Astrocyte of the hippocampus (primary cell): ENCODE measurements around the gene CNPY2.
"Not testable (repeated sequence)": the region's sequence is repeated elsewhere in the genome, so short reads cannot be mapped to it uniquely, and the experiment has no call there.

ENCODE experiments used
- DNase-seq: peaks from one replicate; pipeline ENCODE4 v3.0.0; 2011; ENCODE audit warnings: low read depth, low spot score

CNPY2 gene

DNA sequence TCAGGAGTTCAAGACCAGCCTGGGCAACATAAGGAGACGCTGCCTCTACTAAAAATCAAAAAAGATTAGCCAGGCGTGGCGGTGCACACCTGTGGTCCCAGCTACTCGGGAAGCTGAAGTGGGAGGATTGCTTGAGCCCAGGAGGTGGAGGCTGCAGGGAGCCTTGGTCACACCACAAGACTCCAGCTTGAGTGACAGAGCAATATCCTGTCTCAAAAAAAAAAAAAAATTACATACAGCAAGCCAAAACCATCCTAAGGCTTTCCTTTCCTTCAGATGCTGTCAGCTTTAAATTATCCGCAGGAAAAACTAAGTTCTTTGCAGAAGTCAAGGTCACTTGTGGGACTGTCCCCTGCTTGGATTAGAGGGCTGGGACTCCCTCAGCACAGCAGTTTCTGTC is 17.0 kb downstream of the CNPY2 start:
- DNase-seq = no peak

DNA sequence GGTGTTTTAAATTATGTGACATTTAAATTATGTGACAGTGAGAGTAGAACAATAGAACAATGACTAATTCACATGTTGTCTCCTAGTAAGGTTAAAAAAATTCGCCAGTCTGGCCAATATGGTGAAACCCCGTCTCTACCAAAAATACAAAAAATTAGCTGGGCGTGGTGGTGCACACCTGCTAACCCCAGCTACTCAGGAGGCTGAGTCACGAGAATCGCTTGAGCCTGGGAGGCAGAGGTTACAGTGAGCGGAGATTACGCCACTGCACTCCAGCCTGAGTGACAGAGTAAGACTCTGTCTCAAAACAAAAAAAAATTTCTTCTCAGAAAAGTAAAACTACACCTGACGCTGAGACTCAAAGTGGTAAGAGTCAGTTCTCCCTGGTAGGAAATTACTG is 18.4 kb downstream of the CNPY2 start:
- DNase-seq = no peak

DNA sequence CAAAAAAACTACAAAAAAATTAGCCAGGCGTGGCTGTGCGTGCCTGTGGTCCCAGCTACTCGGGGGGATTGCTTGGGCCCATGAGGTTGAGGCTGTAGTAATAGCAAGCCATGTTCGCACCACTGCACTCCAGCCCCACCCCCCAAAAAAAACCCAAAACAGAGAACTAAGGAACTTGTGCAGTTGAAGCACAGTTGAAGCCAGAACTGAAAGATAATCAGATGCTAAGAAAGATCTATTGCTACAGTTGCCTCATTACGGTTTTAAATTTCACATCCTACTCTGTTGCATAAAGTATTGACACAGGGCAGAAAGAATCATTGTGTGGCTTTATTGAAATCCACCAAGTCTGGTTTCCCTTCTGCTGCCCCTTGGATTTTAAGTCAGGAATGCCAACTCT is 19.5 kb downstream of the CNPY2 start:
- DNase-seq = no peak

DNA sequence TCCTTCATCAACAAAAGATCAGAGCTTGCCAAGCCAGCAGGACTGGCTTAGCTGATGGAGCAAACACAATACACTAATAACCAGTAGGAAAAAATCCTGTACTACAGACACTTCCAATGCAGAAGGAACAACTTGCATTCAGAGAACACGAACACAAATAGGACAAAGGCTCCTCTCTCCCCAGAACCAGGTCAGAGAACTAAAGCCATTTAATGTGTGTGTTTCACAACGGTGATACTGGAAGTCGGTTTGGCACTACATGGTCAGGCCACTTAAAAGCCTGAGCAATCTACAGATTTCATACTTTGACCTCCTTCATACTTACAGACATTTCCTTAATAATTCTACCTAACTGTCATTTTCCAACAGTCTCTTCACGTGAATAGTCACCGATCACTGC is 22.0 kb downstream of the CNPY2 start:
- DNase-seq = no peak

DNA sequence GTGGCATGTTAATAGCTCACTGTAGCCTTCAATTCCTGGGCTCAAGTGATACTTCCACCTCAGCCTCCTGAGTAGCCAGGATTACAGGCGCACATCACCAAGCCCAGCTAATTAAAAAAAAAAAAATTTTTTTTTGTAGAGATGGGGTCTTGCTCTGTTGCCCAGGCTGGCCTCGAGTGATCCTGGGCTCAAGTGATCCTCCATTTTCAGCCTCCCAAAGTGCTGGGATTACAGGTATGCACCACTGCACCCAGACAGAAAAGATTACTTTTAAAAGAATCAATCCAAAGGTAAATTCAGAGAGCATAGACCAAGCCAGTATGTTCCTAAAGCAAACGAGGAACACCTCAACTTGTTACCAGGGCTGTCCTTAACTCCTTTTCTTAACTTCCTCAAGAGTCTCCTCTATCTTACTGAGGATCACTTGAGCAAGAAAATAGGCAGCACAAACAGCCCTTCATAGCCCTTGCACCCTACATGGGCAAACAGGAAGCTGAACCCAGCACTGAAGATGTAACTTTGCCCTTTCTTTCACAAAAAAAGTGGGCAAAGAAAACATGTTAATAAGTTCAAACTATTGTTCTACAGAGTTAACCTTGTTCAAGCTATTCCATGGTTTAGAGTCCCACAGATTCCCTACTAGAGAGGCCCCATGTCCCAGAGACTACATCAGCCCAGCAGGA is 26.9 kb downstream of the CNPY2 start:
- DNase-seq = no peak

DNA sequence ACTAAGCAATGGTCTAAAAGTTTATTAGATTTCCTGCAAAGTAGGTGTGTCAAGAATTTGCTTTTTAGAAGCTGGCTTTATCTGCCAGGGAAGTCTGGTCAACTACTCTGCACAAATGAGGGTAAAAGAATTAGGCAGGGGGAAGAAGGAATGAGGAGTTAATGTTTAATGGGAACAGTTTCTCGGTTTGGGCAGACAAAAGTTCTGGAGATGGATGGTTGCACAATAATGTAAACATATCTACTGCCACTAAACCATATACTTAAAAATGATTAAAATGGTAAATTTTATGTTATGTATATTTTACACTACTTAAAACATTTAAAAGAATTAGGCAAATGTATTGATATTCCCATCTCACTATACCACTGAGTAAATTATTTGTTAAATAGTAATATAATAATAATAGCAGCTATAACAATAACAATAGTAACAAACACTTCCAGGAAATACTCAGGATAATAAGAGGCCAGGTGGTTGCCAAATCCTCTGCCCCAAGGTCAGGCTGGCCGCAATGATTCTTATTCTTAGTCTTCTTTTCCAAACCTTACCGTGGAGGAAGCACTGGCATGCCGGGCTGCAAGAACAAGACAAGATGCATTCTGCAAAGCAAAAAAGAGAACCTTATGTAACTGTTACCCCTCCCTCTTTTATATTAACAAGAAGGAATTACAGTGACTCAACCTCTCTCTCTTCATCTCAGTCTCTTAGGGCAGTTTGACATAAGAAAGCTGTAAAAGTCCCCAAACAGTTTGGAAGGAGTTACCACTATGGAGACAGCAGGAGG is 29.6 kb downstream of the CNPY2 start:
- no peak for DNase-seq

DNA sequence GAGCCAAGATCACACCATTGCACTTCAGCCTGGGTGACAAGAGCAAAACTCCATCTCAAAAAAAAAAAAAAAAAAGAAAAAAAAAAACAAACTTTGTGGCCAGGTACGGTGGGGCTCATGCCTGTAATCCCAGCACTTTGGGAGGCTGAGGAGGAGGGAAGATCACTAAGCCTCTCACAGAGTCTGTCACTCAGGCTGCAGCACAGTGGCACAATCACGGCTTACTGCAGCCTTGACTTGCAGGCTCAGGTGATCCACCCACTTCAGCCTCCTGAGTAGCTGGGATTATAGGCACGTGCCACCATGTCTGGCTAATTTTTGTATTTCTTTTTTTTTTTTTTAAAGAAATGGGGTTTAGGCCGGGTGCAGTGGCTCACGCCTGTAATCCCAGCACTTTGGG is 31.5 kb downstream of the CNPY2 start:
- not testable (repeated sequence) for DNase-seq

DNA sequence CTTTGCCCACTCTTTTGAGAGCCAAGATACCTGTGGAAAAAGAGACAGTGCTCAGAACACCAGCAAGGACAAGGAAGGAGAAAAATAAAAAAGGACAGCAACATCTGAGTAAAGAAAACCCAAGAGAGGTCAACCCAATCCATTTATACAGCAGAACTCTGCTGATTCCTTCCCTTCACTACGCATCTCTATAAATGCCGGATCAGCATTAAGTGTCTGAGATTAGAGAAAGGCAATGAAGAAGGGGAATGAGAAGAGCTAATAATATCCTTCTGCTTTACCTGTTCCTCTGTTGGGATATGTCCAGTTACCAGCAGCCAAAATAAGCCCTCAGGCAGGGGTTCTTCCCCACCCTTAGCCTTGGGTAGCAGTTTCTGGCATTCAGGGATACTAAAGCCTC is 33.2 kb downstream of the CNPY2 start:
- DNase-seq = no peak

DNA sequence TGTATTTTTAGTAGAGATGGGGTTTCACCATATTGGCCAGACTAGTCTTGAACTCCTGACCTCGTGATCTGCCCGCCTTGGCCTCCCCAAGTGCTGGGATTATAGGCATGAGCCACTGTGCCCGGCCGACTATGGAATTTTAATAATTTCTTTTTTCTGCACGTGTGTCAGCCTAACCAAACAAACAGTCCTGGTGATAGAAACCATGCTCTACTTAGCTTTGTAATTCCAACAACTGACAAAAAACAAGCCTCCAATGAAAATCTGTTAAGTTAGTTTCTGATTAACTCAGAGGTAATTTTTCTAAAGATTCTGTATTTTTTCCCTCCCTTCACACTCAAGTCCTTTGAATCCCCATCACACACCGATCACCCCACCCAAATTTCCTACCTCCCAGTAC is 33.8 kb downstream of the CNPY2 start:
- DNase-seq = no peak

DNA sequence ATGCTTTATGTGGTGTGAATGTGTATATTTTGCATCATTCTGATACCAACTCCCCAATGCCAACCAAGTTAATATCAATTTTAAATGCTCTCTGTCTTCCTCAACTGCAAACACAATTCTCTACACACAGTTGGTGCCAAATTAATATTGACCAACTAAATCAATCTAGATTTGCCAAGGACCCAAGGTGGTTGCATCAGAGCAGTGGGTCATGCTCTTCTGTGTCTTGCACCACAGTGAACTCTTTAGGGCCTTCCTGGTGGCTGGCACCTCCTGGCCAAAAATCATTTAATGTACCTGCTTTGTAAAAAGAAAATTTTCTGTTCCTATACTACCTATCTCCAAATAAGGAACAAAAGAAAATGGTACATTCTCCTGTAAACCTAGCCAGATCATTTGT is 34.9 kb downstream of the CNPY2 start:
- DNase-seq = no peak

DNA sequence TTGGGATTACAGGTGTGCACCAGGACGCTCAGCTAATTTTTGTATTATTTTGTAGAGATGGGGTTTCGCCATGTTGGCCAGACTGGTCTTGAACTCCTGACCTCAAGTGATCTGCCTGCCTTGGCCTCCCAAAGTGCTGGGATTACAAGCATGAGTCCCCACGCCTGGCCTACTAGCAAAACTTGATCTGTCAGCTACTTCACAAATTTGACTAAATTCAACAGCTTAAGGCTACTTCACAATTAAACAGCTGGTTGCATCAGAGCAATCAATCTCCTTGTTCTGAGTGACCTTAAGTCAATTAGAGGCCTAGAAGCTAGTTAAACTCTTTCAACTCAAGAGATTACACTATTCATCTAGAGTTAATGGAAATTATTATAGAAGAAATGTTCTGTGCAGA is 36.9 kb downstream of the CNPY2 start:
- no peak for DNase-seq

DNA sequence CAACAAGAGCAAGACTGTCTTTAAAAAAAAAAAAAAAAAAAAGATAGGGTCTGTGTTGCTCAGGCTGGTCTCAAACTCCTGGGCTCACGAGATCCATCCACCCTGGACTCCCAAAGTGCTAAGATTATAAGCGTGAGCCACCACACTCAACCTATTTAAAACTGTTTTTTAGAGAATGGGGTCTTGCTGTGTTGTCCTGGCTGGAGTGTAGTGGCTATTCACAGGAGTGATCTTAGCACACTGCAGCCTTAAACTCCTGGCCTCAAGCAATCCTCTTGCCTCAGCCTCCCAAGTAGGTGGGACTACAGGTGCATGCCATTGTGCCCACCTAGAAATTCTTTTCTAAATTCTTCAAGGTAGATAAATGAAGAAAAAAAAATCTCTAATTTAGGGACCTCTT is 41.5 kb downstream of the CNPY2 start:
- no peak for DNase-seq

DNA sequence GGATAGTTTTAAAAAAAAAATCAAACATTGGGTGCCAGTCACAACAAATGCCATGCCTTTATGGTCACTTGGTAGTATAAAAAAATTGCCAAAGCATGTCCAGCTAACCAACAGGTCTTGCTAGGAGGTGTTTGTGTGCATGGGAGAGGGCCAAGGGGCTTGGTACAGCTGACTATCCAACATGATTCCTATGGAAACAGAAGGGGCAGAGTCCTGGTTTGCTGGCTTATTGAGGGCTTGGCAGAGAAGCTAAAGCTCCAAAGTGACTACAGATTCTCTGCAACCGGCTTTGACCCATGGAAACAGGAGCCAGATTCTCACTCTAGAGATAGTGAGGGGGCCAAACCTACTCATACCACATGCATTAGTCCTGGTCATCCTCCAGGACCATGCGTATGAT is 43.3 kb downstream of the CNPY2 start:
- not testable (repeated sequence) for DNase-seq

DNA sequence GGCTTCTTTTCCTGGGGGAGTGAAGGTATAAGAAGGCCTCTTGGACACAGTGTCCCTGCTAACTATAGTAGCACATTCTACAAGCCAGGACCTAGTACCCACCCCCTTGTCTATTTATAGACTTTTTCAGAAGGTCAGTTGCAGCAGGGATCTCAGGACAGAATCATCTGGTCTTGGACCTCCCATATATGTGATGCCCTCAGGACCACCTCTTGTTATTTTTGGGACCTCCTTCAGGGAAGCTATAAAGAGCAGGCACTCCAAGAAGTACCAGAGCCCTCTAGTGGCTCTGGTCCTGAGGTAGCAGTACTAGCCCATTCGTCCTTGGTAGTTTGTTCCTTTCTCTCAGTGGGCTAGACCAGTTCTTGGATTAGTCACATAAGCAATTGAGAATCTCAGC is 44.8 kb downstream of the CNPY2 start:
- DNase-seq = peak; percentile 40

DNA sequence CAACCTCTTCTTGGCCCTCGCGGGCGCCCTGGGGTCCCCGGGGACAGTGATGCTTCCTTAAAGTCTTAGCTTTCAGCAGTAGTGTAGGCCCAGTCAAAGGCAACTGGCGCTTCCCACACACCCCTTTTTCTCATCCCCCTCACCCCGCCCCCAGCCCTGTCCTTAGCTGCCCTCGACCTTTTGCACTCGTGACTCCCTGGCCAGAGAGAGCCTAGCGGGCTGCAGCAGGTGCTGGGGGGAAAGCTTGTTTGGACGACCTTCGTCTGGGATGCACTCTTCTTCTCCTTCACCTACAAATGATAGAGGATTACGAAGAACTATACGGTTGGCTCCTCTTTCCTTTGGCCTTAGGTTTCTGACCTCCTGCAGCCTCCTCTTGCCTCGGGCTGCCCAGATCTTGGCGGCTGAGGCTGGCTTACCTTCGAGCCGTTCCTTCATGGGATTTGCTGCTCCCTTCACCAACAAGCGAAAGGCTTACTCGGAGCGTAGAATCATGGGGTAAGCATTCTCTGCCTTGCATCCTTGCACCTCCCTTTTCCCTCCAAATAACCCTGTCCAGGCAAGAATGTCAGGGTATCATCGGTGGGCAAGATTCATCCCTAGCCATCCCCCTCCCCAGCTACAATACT is 48.2 kb downstream of the CNPY2 start:
- DNase-seq = no peak

DNA sequence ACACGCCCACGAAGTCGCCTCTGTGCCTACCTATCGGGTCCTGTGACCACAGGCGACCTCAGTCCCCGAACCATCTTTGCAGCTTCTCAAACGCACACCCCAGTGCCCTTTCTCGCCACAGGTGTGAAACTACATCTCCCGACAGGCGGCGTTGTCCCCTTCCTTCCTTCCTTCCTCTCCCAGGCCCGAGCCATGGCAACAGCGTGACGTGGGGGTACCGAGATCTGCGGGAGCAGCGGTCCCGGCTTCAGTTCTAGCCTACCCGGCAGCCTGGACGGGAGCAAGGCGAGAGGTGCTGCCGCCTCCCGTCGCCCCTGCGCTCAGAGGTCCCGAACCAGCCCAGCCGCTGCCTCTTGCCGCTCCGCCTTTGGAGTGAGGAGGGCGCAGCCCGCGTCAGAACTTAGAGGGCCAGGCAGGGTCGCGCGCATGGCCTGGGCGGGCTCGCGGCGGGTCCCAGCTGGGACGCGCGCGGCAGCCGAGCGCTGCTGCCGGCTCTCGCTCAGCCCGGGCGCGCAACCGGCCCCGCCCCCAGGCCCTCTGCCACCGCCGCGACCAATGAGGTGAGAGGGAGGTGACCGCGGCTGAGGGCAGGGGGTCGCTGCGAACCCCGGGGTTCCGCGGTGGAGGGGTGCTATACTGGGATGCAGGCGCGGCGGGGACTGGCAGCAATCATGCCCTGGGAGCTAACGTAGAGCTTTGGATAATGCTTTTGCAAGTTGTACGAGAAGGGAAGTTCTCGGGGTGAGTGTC is 48.9 kb downstream of the CNPY2 start, which contains the start of gene COQ10A:
Gene COQ10A (plus strand): TSS at position 250 of the 750 bp plus-strand sequence. CDS start 177 bp downstream, at position 427.
- DNase-seq = peak; percentile 94

DNA sequence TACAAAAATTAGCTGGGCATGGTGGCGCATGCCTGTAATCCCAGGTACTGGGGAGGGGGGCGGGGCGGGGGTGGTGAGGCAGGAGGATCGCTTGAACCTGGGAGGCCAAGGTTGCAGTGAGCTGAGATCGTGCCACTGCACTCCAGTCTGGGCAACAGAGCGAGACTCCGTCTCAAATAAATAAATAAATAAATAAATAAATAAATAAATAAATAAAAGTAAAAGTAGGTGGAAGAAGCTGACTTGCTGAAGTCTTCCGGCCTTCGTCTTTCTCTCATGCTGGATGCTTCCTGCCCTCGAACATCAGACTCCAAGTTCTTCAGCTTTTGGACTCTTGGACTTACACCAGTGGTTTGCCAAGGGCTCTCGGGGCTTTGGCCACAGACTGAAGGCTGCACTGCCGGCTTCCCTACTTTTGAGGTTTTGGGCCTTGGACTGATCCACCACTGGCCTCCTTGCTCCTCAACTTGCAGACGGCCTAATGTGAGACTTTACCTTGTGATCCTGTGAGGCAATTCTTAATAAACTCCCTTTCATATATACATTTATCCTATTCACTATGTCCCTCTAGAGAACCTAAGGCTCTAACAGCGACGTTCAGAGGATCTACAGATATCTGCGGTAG is 49.6 kb downstream of the CNPY2 start:
- not testable (repeated sequence) for DNase-seq

DNA sequence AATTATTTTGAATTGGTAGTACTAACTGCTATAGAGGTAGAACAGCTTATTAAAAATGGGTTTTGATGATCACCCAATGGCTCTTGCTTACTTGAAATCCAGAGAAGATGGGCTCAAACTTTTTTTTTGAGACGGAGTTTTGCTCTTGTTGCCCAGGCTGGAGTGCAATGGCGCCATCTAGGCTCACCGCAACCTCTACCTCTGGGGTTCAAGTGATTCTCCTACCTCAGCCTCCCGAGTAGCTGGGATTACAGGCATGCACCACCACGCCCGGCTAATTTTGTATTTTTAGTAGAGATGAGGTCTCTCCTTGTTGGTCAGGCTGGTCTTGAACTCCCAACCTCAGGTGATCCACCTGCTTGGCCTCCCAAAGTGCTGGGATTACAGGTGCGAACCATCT is 52.8 kb downstream of the CNPY2 start:
- DNase-seq = not testable (repeated sequence)

DNA sequence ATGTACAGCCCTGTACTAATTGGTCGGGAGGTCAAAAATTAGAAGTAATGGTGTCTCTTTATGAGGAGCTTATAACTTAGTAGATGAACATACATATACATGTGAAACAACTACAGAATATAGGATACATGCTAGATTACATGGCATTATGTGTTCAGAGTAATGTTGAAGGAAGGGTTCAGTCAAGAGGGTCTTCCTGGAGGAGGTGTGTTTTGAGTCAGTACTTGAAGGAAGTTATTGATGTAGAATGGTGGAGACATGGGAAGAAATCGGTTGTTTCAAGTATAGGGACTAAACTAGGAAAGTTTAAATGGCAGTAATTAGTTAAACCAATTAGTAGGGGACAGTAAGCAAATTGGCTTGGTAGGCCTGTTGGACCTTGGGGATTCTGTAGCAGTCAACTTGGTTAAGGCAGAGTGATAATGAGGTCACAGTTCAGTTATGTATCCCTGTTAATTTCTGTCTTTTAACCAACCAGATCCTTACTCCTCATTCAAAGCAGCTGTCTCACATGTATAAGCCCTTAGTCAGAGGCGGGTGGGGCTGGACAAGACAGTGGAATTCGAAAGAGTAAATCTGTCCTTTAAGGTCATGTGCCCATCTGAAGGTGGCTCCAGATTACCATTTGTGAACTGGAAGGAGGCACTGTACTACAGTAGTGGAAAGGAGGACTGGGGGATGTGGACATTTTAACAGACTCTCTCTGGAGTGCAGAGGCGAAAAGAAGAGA is 54.1 kb downstream of the CNPY2 start:
- peak; percentile 29 for DNase-seq

DNA sequence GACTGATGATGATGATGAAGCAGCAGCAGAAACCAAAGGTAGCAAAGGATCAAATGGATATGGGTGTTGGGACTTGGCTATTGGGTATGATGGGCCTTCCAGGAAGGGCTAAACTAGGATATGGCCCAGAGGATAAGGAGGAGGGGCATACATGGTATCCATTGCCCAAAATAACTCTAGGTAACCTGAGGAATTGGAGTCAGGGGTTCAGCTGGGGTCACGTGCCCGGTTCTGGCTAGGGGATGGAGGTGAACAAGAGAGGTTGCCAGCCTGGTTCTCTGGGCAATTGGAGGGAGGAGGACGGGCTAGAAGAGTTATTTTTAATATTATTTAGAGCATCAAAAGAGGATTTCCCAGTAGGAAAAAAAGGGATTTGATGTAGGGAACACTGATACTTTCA is 54.9 kb downstream of the CNPY2 start:
- no peak for DNase-seq

DNA sequence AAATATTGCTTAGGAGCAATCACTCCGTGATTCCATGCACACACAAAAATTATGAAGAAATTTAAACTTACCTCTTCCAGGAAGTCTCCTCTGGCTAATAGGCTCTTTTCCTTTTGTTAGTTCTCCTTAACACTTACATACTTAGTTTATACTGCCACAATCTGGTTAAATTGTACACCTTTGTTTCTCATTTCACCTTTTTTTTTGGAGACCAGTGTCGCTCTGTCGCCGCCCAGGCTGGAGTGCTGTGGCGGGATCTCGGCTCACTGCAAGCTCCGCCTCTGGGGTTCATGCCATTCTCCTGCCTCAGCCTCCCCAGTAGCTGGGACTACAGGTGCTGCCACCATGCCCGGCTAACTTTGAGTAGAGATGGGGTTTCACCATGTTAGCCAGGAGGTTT is 55.4 kb downstream of the CNPY2 start:
- DNase-seq = no peak
